SU-DHL-6 (cell line): Measurements from ENCODE around the gene MARK1.

Experiments used
- H2AFZ ChIP-seq: fragments of 200-600 bp; sonication (generic); 2 replicates; pipeline ENCODE4 v1.6.1; 2014; ENCODE audit warnings: low read depth, mild to moderate bottlenecking, moderate library complexity, mixed read lengths, antibody characterized with exemption, low read length; ENCODE audit not compliant: severe bottlenecking
- H3F3A ChIP-seq: fragments of 200-600 bp; shearing (Covaris generic); 2 replicates; pipeline ENCODE4 v1.6.0; 2016; ENCODE audit warnings: antibody characterized with exemption, mild to moderate bottlenecking; ENCODE audit not compliant: insufficient read depth
- H3K27ac ChIP-seq: fragments of 200-600 bp; sonication (generic); 2 replicates; pipeline ENCODE4 v1.5.1; 2016; ENCODE audit warnings: low read depth, mild to moderate bottlenecking, low read length, moderate library complexity, mixed read lengths
- H3K27me3 ChIP-seq: fragments of 200-600 bp; sonication (generic), shearing (Covaris generic); 2 replicates; pipeline ENCODE4 v1.6.0; 2014; ENCODE audit warnings: mild to moderate bottlenecking, low read length
- H3K36me3 ChIP-seq: fragments of 200-600 bp; sonication (generic); 2 replicates; pipeline ENCODE4 v1.6.1; 2014; ENCODE audit warnings: mild to moderate bottlenecking, low read length, mixed read lengths
- H3K4me2 ChIP-seq: fragments of 300-600, 200-600 bp; shearing (Covaris generic), sonication (generic); 2 replicates; pipeline ENCODE4 v1.6.0; 2014; ENCODE audit warnings: low read length, low read depth, mild to moderate bottlenecking; ENCODE audit not compliant: poor library complexity, severe bottlenecking
- H3K4me3 ChIP-seq: fragments of 200-600 bp; sonication (generic); 2 replicates; pipeline ENCODE4 v1.5.1; 2014; ENCODE audit warnings: antibody characterized with exemption, low read length, mild to moderate bottlenecking, mixed read lengths; ENCODE audit not compliant: insufficient read depth, poor library complexity, severe bottlenecking
- H3K79me2 ChIP-seq: fragments of 200-600 bp; sonication (generic); 2 replicates; pipeline ENCODE4 v1.6.1; 2014; ENCODE audit warnings: mild to moderate bottlenecking, low read length, moderate library complexity; ENCODE audit not compliant: insufficient read depth
- H3K9ac ChIP-seq: fragments of 200-600 bp; sonication (generic); 2 replicates; pipeline ENCODE4 v1.7.0; 2014; ENCODE audit warnings: mild to moderate bottlenecking, low read length
- H3K9me2 ChIP-seq: fragments of 200-600 bp; sonication (generic); replicated peaks from 2 replicates; pipeline ENCODE4 v1.6.1; 2014; ENCODE audit warnings: low read length; ENCODE audit not compliant: insufficient read depth
- H3K9me3 ChIP-seq: fragments of 200-600 bp; sonication (generic); 2 replicates; pipeline ENCODE4 v1.6.1; 2014; ENCODE audit warnings: low read length, mixed read lengths; ENCODE audit not compliant: insufficient read depth
- H4K20me1 ChIP-seq: fragments of 200-600 bp; sonication (generic); 2 replicates; pipeline ENCODE4 v1.6.1; 2014; ENCODE audit warnings: low read depth, mild to moderate bottlenecking, antibody characterized with exemption, low read length, moderate library complexity, mixed read lengths
- CTCF ChIP-seq: fragments of 200-600 bp; sonication (generic); IDR thresholded peaks from one replicate; pipeline ENCODE4 v1.5.1; 2017; ENCODE audit warnings: antibody characterized with exemption, mild to moderate bottlenecking, low read length, moderate library complexity; ENCODE audit not compliant: insufficient read depth, poor library complexity, severe bottlenecking
- EZH2phosphoT487 ChIP-seq: fragments of 200-600 bp; sonication (generic), shearing (Covaris generic); conservative IDR thresholded peaks from 2 replicates; pipeline ENCODE4 v1.6.1; 2018; ENCODE audit warnings: mild to moderate bottlenecking, antibody characterized with exemption, low read length, moderate library complexity, mixed read lengths

MARK1 gene

DNA sequence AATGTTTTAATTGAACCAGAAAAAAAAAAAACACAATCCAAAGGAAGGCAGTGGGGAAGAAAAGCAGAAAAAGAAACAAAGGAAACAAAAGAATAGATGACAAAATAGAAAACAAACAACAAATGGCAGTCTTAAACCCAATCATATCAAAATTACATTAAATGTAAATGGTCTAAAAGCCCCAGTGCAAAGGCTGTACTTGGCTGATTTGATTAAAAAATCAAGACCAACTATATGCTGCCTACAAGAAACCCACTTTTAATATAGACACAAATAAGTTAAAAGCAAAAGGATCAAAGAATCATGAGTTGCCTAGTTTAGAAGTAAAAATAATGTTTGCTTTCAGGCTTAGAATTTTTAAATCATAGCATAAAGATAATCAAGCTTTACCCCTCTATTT lies 142.4 kb downstream of the MARK1 start:
- H3K4me2 ChIP-seq, result no peak overlapping the region
- H3F3A ChIP-seq, result no peaks in the 10 kb centered on the region
- no peaks in the 10 kb centered on the region for H3K27me3 ChIP-seq
- H3K9me2 ChIP-seq, result no peaks in the 10 kb centered on the region
- no peaks in the 10 kb centered on the region for H3K9me3 ChIP-seq
- no peak overlapping the region for H3K9ac ChIP-seq
- no peaks in the 10 kb centered on the region for H3K79me2 ChIP-seq
- TF ChIP-seq CTCF (no peak), EZH2phosphoT487 (no peak)
- H3K4me3 ChIP-seq, result no peak overlapping the region
- H3K36me3 ChIP-seq, result no peaks in the 10 kb centered on the region
- no peaks in the 10 kb centered on the region for H4K20me1 ChIP-seq
- H2AFZ ChIP-seq, result no peak overlapping the region
- no peak overlapping the region for H3K27ac ChIP-seq

DNA sequence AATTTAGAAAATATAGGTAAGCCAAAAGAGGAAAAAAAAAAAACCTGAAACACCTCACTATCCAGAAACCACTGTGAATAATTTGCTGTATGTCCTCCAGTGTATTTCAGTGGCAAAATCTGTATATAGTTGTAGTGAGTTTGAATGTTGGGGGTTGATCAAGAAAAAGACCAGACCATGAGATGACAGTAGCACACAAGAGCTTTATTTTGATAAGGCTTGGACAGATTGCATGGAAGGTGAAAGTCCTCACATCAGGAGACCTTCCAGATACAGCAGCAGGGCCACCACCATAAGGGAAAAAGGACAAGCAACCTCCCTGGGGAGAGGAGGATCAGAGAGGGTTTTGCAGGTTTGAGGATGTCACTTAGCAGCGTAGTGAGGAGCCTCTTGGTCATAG lies 146.0 kb downstream of the MARK1 start:
- H3K9me3 ChIP-seq, result no peaks in the 10 kb centered on the region
- no peaks in the 10 kb centered on the region for H3K36me3 ChIP-seq
- no peaks in the 10 kb centered on the region for H3K27me3 ChIP-seq
- H3K9me2 ChIP-seq, result no peaks in the 10 kb centered on the region
- H3K4me2 ChIP-seq, result no peak overlapping the region
- no peaks in the 10 kb centered on the region for H4K20me1 ChIP-seq
- no peak overlapping the region for H3K27ac ChIP-seq
- no peaks in the 10 kb centered on the region for H3F3A ChIP-seq
- no peaks in the 10 kb centered on the region for H3K79me2 ChIP-seq
- TF ChIP-seq CTCF (no peak), EZH2phosphoT487 (no peak)
- H3K9ac ChIP-seq, result no peak overlapping the region
- H3K4me3 ChIP-seq, result no peak overlapping the region
- no peak overlapping the region for H2AFZ ChIP-seq

DNA sequence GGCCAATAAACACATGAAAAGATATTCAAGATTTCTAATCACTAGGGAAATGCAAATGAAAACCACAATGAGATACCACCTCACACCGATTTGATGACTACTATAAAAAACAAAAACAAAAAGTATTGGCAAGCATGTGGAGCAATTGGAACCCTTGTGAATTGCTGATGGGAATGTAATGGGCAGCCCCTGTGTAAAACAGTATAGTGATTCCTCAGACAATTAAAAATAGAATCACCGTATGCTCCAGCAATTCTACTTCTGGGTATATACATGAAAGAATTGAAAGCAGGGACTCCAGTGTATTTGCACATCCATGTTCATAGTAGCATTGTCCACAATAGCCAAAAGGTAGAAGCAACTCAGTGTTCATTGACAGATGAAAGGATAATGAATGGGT lies 149.3 kb downstream of the MARK1 start:
- no peaks in the 10 kb centered on the region for H3K9me2 ChIP-seq
- TF ChIP-seq EZH2phosphoT487 (no peak), CTCF (no peak)
- H3K9me3 ChIP-seq, result no peaks in the 10 kb centered on the region
- H3K4me2 ChIP-seq, result no peak overlapping the region
- H2AFZ ChIP-seq, result no peak overlapping the region
- no peak overlapping the region for H3K4me3 ChIP-seq
- H3K9ac ChIP-seq, result no peak overlapping the region
- no peaks in the 10 kb centered on the region for H3K27me3 ChIP-seq
- no peaks in the 10 kb centered on the region for H3K36me3 ChIP-seq
- no peaks in the 10 kb centered on the region for H4K20me1 ChIP-seq
- H3F3A ChIP-seq, result no peaks in the 10 kb centered on the region
- H3K27ac ChIP-seq, result no peak overlapping the region
- no peaks in the 10 kb centered on the region for H3K79me2 ChIP-seq
